Muscle of leg (tissue), 11 donors: ENCODE results near the gene MAPKAPK5. TPM values are rescaled to one million over a fixed set of nuclear protein-coding genes. Genes with fewer than 3 reads are reported as not detected.
A peak's percentile ranks its signal among the peaks of the same experiment; 100 is the strongest.
"Not testable (repeated sequence)": the region's sequence is repeated elsewhere in the genome, so short reads cannot be mapped to it uniquely, and the experiment has no call there.

ENCODE experiments used
- DNase-seq: peaks from one replicate; pipeline ENCODE4 v3.0.0; 2013
- H3K27ac ChIP-seq: one replicate; pipeline ENCODE4 v1.5.1; 2013; ENCODE audit warnings: mild to moderate bottlenecking, low read length, control low read depth
- H3K27me3 ChIP-seq: one replicate; pipeline ENCODE4 v1.6.1; 2013; ENCODE audit warnings: low read length; ENCODE audit not compliant: control insufficient read depth, insufficient read depth
- H3K36me3 ChIP-seq: one replicate; pipeline ENCODE4 v1.6.1; 2013; ENCODE audit warnings: low read length; ENCODE audit not compliant: control insufficient read depth, insufficient read depth
- H3K4me1 ChIP-seq: one replicate; pipeline ENCODE4 v1.6.1; 2013; ENCODE audit warnings: low read length; ENCODE audit not compliant: control insufficient read depth, insufficient read depth
- H3K4me3 ChIP-seq: one replicate; pipeline ENCODE4 v1.5.1; 2013; ENCODE audit warnings: low read length, control low read depth
- H3K9me3 ChIP-seq: replicated peaks from 2 replicates; pipeline ENCODE4 v1.6.1; 2013; ENCODE audit warnings: low read depth, low read length; ENCODE audit not compliant: control insufficient read depth
- WGBS: methylation state at CpG from one replicate; pipeline ENCODE4 v1.1.5; 2013; ENCODE audit warnings: missing lambda C conversion rate; ENCODE audit not compliant: insufficient coverage; 5-methylcytosine and 5-hydroxymethylcytosine counted together
- polyA plus RNA-seq, 8 donors: library from polyadenylated mRNA; unstranded; fragments of 120-200 nt; gene quantifications; one replicate each; pipeline versions ENCODE4 v1.2.1 to v1.2.3, GENCODE V29; 2013; ENCODE audit warnings: inconsistent platforms in 1 of 8, low replicate concordance in 1 of 8; ENCODE audit not compliant: insufficient read length in 8 of 8, insufficient read depth in 1 of 8
- total RNA-seq: library from RNA; stranded (reverse); fragments of 120-200 nt; gene quantifications from one replicate; pipeline ENCODE4 v1.2.4, GENCODE V29; 2013

The MAPKAPK5 gene
- total and polyA plus RNA-seq, 9 donors, result 28.1 to 35.3 (median 30.0) TPM

DNA sequence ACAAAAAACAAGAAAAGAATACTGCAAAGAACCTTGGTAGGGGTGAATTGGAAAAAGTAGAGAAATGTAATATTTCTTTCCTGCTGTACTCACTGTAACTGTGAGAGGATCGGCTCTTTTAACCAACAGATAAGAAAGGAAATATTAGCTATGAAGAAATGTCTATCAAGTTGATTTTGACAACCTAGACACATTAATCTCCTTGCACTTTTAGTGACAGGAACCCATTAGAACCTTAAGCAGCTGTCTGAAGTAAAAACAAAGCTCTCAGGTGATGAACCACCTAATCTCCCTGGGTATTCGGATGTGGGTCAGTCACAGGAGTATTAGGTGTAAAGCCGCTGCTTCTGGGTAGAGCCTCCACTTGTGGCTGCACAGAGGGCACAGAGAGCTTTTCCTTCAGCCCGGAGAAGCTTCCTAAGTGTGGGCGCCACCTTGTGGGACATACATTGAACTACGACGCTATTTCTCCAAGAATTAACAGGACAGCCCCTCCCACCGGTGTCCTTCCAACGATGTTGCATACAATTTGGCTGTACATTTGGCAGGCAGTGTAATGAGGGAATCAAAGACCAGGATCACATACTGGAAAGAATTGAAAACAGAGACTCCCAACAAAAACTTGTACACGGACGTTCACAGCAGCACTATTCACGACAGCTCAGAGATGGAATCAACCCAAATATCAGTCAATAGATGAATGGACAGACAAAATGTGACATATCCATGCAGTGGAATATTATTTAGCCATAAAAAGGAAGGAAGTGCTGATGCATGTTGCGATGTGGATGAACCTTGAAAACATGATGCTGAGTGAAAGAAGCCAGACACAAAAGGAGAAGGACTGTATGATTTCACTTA, 28.9 kb upstream of the MAPKAPK5 start:
- WGBS, result 0% methylated on average over 4 of the region's 13 CpGs

DNA sequence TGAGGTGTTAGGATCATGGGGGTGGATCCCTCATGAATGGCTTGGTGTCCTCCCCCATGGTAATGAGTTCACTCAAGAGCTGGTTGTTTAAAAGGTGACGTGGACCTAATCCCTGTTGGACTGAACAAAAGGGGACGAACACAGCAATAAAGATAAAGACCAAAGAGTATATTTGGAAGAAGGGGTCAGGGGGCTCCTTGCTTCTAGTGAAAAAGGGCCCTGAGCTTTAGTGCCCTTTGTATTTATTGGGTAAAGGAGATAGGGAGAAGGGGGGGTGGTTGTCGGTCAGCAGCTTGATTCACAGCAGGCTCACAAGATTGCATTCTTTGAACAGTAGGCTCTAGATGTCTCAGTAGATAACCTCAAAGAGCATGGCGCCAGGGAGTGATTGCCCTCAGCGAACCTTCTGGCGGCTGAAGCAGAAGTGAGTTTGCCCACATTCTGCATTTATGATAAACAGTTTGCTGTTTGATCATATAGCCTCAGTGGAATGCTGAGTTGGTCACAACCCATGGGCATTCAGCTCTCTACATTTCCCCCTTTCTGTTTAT, 25.9 kb upstream of the MAPKAPK5 start:
- 54% methylated on average over 4 of the region's 6 CpGs for WGBS
- Histone ChIP-seq H3K27ac (no peak overlapping the region), H3K9me3 (no peaks in the 10 kb centered on the region)

More for the DNA sequence above, 28.9 kb upstream of the MAPKAPK5 start:
- Histone ChIP-seq H3K4me1 (no peaks in the 10 kb centered on the region), H3K9me3 (no peaks in the 10 kb centered on the region), H3K4me3 (no peak overlapping the region), H3K27me3 (no peaks in the 10 kb centered on the region), H3K27ac (no peak overlapping the region), H3K36me3 (no peaks in the 10 kb centered on the region)
- DNase-seq, result peak; percentile 91

DNA sequence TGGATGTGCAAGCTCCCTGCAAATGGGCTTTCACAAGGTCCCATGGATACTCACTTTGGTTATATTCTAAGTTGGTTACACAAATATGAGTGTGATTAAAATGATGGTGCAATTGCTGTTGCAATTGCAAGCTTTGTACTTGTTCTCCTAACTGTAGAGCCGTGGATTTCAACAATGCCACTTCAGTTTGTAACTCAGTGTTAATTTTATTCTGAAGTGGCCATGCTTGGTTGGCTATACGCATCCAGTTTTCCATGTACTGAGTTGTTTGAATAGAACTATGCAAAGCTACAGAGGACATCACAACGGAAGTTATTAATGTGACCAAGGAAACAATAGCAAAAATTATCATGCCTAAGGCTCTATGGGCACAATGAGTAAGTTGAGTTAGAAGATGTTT, 25.1 kb upstream of the MAPKAPK5 start:
- WGBS, result 88% methylated on average over 2 of the region's 3 CpGs
- not testable (repeated sequence) for H3K36me3 ChIP-seq, DNase-seq, H3K27me3 ChIP-seq, H3K4me1 ChIP-seq, H3K27ac ChIP-seq, H3K4me3 ChIP-seq, H3K9me3 ChIP-seq

More for the DNA sequence above, 25.9 kb upstream of the MAPKAPK5 start:
- H3K27me3 ChIP-seq, result no peaks in the 10 kb centered on the region
- H3K4me3 ChIP-seq, result no peak overlapping the region
- no peak for DNase-seq
- H3K4me1 ChIP-seq, result peaks cover 4% of the 10 kb centered on the region
- no peaks in the 10 kb centered on the region for H3K36me3 ChIP-seq

DNA sequence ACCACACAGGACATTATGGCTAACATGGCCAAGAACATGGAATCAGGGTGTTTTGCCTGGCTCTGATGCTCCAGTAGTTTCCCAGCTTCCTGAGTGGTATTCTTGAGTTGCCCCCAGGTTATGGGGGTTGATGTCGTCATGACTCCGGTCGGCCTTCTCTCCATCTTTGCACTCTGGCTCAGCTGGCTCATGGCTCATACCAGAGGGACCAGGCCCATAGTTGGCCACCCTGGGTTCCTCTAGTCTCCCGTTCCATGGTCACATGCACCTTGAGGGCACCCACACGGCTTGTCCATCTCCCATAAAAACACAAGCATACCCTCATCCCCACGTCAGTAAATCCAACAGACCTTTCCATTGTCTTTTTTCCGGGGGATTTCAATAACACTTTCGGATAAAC, 23.7 kb upstream of the MAPKAPK5 start:
- H3K9me3 ChIP-seq, result no peaks in the 10 kb centered on the region
- no peak for DNase-seq
- no peak overlapping the region for H3K27ac ChIP-seq
- H3K4me1 ChIP-seq, result peaks cover 4% of the 10 kb centered on the region
- no peak overlapping the region for H3K4me3 ChIP-seq
- H3K27me3 ChIP-seq, result no peaks in the 10 kb centered on the region
- 79% methylated on average over 6 of the region's 8 CpGs for WGBS
- H3K36me3 ChIP-seq, result no peaks in the 10 kb centered on the region

DNA sequence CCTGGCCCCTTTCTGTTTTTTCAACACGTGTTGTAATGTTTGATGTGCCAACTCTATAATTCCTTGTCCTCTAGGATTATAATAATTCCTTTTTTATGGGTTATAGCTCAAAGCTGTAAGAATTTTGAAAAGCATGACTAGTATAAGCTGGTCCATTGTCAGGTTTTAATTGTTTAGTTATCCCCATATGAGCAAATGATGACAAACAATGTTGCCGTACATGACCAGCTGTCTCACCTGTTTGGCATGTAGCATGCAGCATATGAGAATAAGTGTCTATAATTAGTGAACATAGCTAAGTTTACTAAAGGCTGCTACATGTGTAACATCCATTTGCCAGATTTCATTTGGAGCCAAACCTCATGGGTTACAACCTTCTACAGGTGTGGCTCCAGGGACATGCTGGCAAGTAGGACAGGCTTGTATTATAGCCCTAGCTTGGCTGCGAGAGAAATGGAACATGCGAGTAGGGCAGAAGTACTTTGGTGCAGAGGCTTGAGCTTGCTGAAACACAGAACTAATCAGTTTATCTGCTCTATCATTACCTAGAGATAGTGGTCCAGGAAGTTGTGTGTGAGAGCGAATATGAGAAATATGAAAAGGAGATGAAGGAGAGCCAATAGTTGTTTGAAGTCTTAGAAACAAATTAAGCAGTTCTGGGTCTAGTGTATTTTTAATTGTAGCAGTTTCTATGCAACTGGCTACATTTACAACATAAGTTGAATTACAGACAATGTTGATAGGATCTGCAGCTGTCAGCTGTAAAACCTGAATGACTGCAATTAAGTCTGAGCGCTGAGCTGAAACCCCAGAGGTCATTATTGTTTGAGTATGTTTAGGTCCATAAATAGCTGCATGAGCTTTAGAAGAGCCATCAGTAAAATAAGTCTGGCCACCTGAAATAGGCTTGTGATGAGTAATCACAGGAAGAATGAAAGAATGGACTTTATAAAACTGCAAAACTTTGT, 22.6 kb upstream of the MAPKAPK5 start:
- H3K4me1 ChIP-seq, result peaks cover 4% of the 10 kb centered on the region
- peak overlapping the region; percentile 51 for H3K27ac ChIP-seq
- 0% methylated on average over 1 of the region's 6 CpGs for WGBS
- peak; percentile 75 for DNase-seq
- no peaks in the 10 kb centered on the region for H3K9me3 ChIP-seq
- no peak overlapping the region for H3K4me3 ChIP-seq
- no peaks in the 10 kb centered on the region for H3K36me3 ChIP-seq
- H3K27me3 ChIP-seq, result no peaks in the 10 kb centered on the region

DNA sequence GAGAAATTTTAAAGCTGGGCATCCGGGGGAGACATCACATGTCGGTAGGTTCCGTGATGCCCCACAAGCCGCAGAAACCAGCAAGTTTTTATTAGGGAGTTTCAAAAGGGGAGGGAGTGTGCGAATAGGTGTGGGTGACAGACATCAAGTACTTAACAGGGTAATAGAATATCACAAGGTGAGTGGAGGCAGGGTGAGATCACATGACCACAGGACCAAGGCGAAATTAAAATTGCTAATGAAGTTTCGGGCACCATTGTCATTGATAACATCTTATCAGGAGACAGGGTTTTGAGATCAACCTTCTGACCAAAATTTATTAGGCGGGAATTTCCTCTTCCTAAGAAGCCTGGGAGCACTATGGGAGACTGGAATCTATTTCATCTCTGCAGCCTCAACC, 21.2 kb upstream of the MAPKAPK5 start:
- H3K9me3 ChIP-seq, result not testable (repeated sequence)

DNA sequence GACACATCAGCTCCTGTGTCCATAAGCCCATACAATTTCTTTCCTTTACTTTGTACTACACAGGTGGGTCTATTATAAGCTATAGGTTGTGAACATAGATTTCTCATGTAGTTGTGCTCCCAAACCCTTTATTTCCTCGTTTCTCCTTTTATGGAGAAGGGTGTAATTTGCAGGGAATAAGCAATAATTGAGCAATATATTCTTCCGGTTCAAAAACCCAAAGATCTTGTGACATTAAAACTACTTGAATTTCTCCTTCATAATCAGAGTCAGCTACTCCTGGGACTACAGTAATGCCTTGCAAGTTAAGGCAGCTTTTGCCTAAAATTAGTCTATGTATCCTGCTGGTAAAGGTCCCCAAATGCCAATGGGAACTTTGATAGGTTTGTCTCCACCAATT, 19.1 kb upstream of the MAPKAPK5 start:
- no peak overlapping the region for H3K4me3 ChIP-seq
- H3K4me1 ChIP-seq, result peaks cover 7% of the 10 kb centered on the region
- no peaks in the 10 kb centered on the region for H3K9me3 ChIP-seq
- DNase-seq, result no peak
- no peak overlapping the region for H3K27ac ChIP-seq
- no CpG with 5 or more reads among the region's 2 CpGs for whole genome bisulfite sequencing
- no peaks in the 10 kb centered on the region for H3K36me3 ChIP-seq
- no peaks in the 10 kb centered on the region for H3K27me3 ChIP-seq

More for the DNA sequence above, 21.2 kb upstream of the MAPKAPK5 start:
- not testable (repeated sequence) for H3K27ac ChIP-seq, H3K27me3 ChIP-seq, H3K36me3 ChIP-seq, DNase-seq, H3K4me3 ChIP-seq, H3K4me1 ChIP-seq
- WGBS, result 93% methylated on average over 8 of the region's 8 CpGs

DNA sequence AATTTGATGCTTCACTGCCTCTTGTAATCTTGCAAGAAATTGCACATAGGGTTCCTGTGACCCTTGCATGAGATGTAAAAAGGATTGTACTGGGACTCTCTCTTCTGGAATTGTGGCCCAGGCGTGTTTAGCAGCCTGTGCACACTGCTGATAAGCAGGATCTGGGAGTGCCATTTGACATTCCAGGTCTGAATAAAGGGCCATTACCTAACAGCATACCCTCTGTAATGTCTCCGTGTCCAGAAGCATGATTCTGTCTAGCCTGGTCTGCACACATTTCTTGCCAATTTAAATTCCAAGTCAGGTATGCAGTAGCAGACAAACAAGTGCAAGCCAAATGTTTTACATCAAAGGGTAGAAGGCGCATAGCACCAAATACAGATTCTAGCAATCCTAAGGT, 18.1 kb upstream of the MAPKAPK5 start:
- no peak for DNase-seq
- Histone ChIP-seq H3K27me3 (no peaks in the 10 kb centered on the region), H3K27ac (no peak overlapping the region), H3K36me3 (no peaks in the 10 kb centered on the region), H3K4me3 (no peak overlapping the region), H3K4me1 (peaks cover 7% of the 10 kb centered on the region), H3K9me3 (no peaks in the 10 kb centered on the region)
- 60% methylated on average over 2 of the region's 3 CpGs for WGBS

DNA sequence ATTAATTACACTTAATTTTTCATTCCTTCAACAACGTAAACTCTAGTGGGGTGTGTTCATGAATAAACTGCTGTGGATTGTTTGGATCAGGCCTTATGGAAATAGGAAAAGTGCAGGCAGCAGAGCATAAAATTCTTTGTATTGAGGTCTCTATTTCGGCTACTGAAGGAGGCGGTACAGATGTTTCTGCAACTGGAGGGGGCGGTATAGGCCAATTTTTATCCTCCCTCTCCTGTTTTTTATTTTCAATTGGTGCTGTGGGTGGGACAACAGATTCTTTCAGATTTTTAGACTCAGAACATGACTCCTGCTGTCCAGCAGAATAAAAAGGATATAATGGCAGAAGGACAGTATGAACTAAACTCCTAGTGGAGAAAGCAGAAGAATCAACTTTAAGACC, 17.7 kb upstream of the MAPKAPK5 start:
- H3K4me1 ChIP-seq, DNase-seq, H3K36me3 ChIP-seq, H3K9me3 ChIP-seq, H3K27ac ChIP-seq, H3K27me3 ChIP-seq, H3K4me3 ChIP-seq: not testable (repeated sequence)
- no CpG with 5 or more reads among the region's 4 CpGs for WGBS

DNA sequence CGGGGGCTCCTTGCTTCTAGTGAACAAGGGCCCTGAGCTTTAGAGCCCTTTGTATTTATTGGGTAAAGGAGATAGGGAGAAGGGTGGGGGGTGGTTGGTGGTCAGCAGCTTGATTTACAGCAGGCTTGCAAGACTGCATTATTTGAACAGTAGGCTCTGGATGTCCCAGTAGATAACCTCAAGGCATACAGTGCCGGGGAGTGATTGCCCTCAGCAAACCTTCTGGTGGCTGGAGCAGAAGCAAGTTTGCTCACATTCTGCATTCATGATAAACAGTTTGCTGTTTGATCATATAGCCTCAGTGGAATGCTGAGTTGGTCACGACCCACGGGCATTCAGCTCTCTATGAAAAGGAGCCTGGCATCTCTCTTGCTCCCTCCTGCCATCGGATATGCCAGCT, 16.5 kb upstream of the MAPKAPK5 start:
- no peaks in the 10 kb centered on the region for H3K36me3 ChIP-seq
- 92% methylated on average over 5 of the region's 5 CpGs for WGBS
- no peak overlapping the region for H3K27ac ChIP-seq
- DNase-seq, result no peak
- peaks cover 3% of the 10 kb centered on the region for H3K4me1 ChIP-seq
- no peak overlapping the region for H3K4me3 ChIP-seq
- no peaks in the 10 kb centered on the region for H3K9me3 ChIP-seq
- H3K27me3 ChIP-seq, result no peaks in the 10 kb centered on the region
